ENCODE measurements around the gene METTL6. TPM values are rescaled to one million over a fixed set of nuclear protein-coding genes. Genes with fewer than 3 reads are reported as not detected.

Gene METTL6, protein sequence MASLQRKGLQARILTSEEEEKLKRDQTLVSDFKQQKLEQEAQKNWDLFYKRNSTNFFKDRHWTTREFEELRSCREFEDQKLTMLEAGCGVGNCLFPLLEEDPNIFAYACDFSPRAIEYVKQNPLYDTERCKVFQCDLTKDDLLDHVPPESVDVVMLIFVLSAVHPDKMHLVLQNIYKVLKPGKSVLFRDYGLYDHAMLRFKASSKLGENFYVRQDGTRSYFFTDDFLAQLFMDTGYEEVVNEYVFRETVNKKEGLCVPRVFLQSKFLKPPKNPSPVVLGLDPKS
- polyA plus RNA-seq (2013, experiment 1 of 2): 19.8 TPM
- polyA plus RNA-seq (2013, experiment 2 of 2): 20.5 TPM

GRCh38 chr3:15427182-15427880, at the start of gene METTL6, which contains the start of gene EAF1:
TSS of gene METTL6 (minus strand) at chr3:15427544. CDS start at chr3:15426511, 1,033 bp downstream.
TSS of gene EAF1 (plus strand) at chr3:15427598. CDS start at chr3:15427780, 182 bp downstream.
- peaks cover 4% of the 10 kb centered on the region for H3K4me1 ChIP-seq (ENCODE audit: control insufficient read depth, low read depth, low read length)
- peaks cover 26% of the 10 kb centered on the region for H3K79me2 ChIP-seq (ENCODE audit: control insufficient read depth, insufficient read depth, low read length)
- peak within 1 kb of the TSS; percentile 96 for H3K4me3 ChIP-seq (ENCODE audit: low read length)
- H2BK5ac ChIP-seq (ENCODE audit: low read length): peak within 1 kb of the TSS; percentile 69
- peak; percentile 87 for DNase-seq
- peak within 1 kb of the TSS; percentile 62 for H3K27ac ChIP-seq (ENCODE audit: low read depth, low read length)
- peak within 1 kb of the TSS; percentile 87 for H4K8ac ChIP-seq (ENCODE audit: low read depth, low read length)
- H3K56ac ChIP-seq (ENCODE audit: low read length): peak within 1 kb of the TSS; percentile 98
- H3K36me3 ChIP-seq (ENCODE audit: control insufficient read depth, insufficient read depth, low read length): peaks cover 5% of the 10 kb centered on the region
- H2BK120ac ChIP-seq (ENCODE audit: low read depth, low read length): no peak within 1 kb of the TSS
- H3K23ac ChIP-seq (ENCODE audit: low read length): peak within 1 kb of the TSS; percentile 81
- H2BK15ac ChIP-seq (replicated peaks; ENCODE audit: low read depth): no peak within 1 kb of the TSS
- WGBS (ENCODE audit: extremely low coverage, insufficient coverage, low lambda C conversion rate): no CpG with 5 or more reads among the region's 52 CpGs
- H2AK5ac ChIP-seq (ENCODE audit: low read length): peak within 1 kb of the TSS; percentile 38
- H3K27me3 ChIP-seq (ENCODE audit: insufficient read depth, low read length, poor library complexity): no peaks in the 10 kb centered on the region
- H3K4ac ChIP-seq (ENCODE audit: low read depth, low read length): peak within 1 kb of the TSS; percentile 73
- peaks cover 27% of the 10 kb centered on the region for H3K79me1 ChIP-seq (ENCODE audit: low read length)
- peak within 1 kb of the TSS; percentile 95 for H3K4me2 ChIP-seq (ENCODE audit: low read length)
- H3K18ac ChIP-seq (ENCODE audit: low read length): peak within 1 kb of the TSS; percentile 82
- no peak within 1 kb of the TSS for H4K5ac ChIP-seq (ENCODE audit: low read length)
- peak within 1 kb of the TSS; percentile 95 for H3K9ac ChIP-seq (ENCODE audit: low read length)

DNA sequence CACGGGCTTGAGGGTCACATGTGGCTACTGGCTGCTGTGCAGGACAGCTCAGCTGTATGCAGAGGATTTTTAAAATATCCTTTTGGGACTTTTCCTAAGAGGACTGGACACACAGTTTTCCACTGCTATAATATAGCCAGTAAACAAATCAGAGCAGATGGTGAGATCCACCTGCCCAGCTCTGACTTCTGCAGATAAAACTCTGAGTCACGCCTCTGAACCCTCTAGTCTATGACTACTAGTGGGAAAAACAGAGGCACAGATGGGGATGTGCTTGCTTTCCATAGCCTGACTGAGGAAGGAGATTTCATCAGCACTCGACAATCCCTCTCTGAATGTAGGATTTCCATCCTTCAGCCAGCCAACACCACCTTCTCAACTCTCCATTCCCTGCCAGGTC, 49.0 kb upstream of the METTL6 start:
- no peak overlapping the region for H3K18ac ChIP-seq (ENCODE audit: low read length)
- H3K79me1 ChIP-seq (ENCODE audit: low read length): no peaks in the 10 kb centered on the region
- H2BK120ac ChIP-seq (ENCODE audit: low read depth, low read length): no peak overlapping the region
- H3K4ac ChIP-seq (ENCODE audit: low read depth, low read length): no peak overlapping the region
- WGBS (ENCODE audit: extremely low coverage, insufficient coverage, low lambda C conversion rate): no CpG with 5 or more reads among the region's 3 CpGs
- H3K4me3 ChIP-seq (ENCODE audit: low read length): no peak overlapping the region
- no peak overlapping the region for H4K5ac ChIP-seq (ENCODE audit: low read length)
- H3K27me3 ChIP-seq (ENCODE audit: insufficient read depth, low read length, poor library complexity): no peaks in the 10 kb centered on the region
- H3K23ac ChIP-seq (ENCODE audit: low read length): no peak overlapping the region
- no peak for DNase-seq
- H3K56ac ChIP-seq (ENCODE audit: low read length): no peak overlapping the region
- no peak overlapping the region for H3K4me2 ChIP-seq (ENCODE audit: low read length)
- no peaks in the 10 kb centered on the region for H3K79me2 ChIP-seq (ENCODE audit: control insufficient read depth, insufficient read depth, low read length)
- H3K36me3 ChIP-seq (ENCODE audit: control insufficient read depth, insufficient read depth, low read length): no peaks in the 10 kb centered on the region
- H3K4me1 ChIP-seq (ENCODE audit: control insufficient read depth, low read depth, low read length): no peaks in the 10 kb centered on the region
- H2BK15ac ChIP-seq (replicated peaks; ENCODE audit: low read depth): no peak overlapping the region
- no peak overlapping the region for H3K27ac ChIP-seq (ENCODE audit: low read depth, low read length)
- no peak overlapping the region for H2BK5ac ChIP-seq (ENCODE audit: low read length)
- no peak overlapping the region for H3K9ac ChIP-seq (ENCODE audit: low read length)
- H4K8ac ChIP-seq (ENCODE audit: low read depth, low read length): no peak overlapping the region
- H2AK5ac ChIP-seq (ENCODE audit: low read length): no peak overlapping the region

- Histone ChIP-seq H4K5ac (ENCODE audit: low read length) (no peak overlapping the region), H3K4me1 (ENCODE audit: control insufficient read depth, low read depth, low read length) (no peaks in the 10 kb centered on the region), H2AK5ac (ENCODE audit: low read length) (no peak overlapping the region), H3K79me1 (ENCODE audit: low read length) (no peaks in the 10 kb centered on the region), H3K4me3 (ENCODE audit: low read length) (no peak overlapping the region), H3K9ac (ENCODE audit: low read length) (no peak overlapping the region), H3K79me2 (ENCODE audit: control insufficient read depth, insufficient read depth, low read length) (no peaks in the 10 kb centered on the region), H3K27me3 (ENCODE audit: insufficient read depth, low read length, poor library complexity) (no peaks in the 10 kb centered on the region), H3K18ac (ENCODE audit: low read length) (no peak overlapping the region), H3K36me3 (ENCODE audit: control insufficient read depth, insufficient read depth, low read length) (no peaks in the 10 kb centered on the region), H3K4me2 (ENCODE audit: low read length) (no peak overlapping the region), H3K27ac (ENCODE audit: low read depth, low read length) (no peak overlapping the region), H4K8ac (ENCODE audit: low read depth, low read length) (no peak overlapping the region), H3K4ac (ENCODE audit: low read depth, low read length) (no peak overlapping the region), H3K23ac (ENCODE audit: low read length) (no peak overlapping the region), H3K56ac (ENCODE audit: low read length) (no peak overlapping the region), H2BK120ac (ENCODE audit: low read depth, low read length) (no peak overlapping the region), H2BK5ac (ENCODE audit: low read length) (no peak overlapping the region), H2BK15ac (replicated peaks; ENCODE audit: low read depth) (no peak overlapping the region)
- DNase-seq: no peak
- no CpG with 5 or more reads among the region's 5 CpGs for WGBS (ENCODE audit: extremely low coverage, insufficient coverage, low lambda C conversion rate)
Measured at GRCh38 chr3:15475161-15475560, 47.8 kb upstream of the METTL6 start.

DNA sequence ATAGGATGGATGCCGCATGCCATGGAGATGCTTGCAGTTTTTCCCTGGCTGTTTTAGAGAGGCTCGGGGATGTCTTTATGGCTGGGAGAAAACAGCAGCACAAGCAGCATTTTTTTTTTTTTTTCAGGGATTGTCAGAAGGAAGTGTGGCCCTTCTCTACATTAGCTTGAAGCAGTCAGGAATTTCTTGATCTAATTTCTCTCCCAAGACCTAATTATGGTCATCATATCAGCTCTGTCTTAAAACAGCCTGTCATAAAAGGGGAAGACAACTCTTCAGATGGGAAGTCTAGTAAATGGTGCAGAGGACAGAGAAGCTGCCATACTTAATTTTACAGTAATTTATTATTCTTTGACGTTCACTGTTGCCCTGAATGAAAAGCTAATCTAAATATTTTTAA, 44.5 kb upstream of the METTL6 start:
- no peak overlapping the region for H3K23ac ChIP-seq (ENCODE audit: low read length)
- no peak overlapping the region for H3K9ac ChIP-seq (ENCODE audit: low read length)
- H4K5ac ChIP-seq (ENCODE audit: low read length): no peak overlapping the region

DNA sequence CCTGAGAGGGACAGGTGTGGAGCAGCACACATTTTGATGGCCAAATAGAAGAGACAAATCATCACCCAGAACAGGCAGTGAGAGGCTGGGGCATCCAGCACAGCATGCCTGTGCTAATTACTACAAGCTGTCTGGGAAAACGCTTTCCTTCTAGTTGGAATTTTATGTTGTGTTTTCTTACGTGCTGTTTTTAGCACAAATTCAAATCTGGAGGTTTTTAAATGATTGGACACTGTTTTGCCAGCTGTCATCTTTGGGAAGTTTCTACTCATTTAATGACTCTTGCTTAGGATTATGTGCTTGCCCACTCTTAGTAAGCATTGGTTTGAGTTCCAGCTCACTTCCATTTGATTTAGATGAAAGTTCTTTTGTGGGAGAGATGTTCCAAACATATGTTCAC, 43.5 kb upstream of the METTL6 start:
- H3K9ac ChIP-seq (ENCODE audit: low read length): no peak overlapping the region
- H3K4me3 ChIP-seq (ENCODE audit: low read length): no peak overlapping the region
- no peaks in the 10 kb centered on the region for H3K79me1 ChIP-seq (ENCODE audit: low read length)
- no peak overlapping the region for H3K56ac ChIP-seq (ENCODE audit: low read length)
- no peaks in the 10 kb centered on the region for H3K36me3 ChIP-seq (ENCODE audit: control insufficient read depth, insufficient read depth, low read length)
- H3K4me1 ChIP-seq (ENCODE audit: control insufficient read depth, low read depth, low read length): no peaks in the 10 kb centered on the region
- WGBS (ENCODE audit: extremely low coverage, insufficient coverage, low lambda C conversion rate): no CpG with 5 or more reads among the region's 2 CpGs
- H3K4me2 ChIP-seq (ENCODE audit: low read length): no peak overlapping the region
- no peak overlapping the region for H4K8ac ChIP-seq (ENCODE audit: low read depth, low read length)
- H4K5ac ChIP-seq (ENCODE audit: low read length): no peak overlapping the region
- H3K27me3 ChIP-seq (ENCODE audit: insufficient read depth, low read length, poor library complexity): no peaks in the 10 kb centered on the region
- H3K79me2 ChIP-seq (ENCODE audit: control insufficient read depth, insufficient read depth, low read length): no peaks in the 10 kb centered on the region
- H3K23ac ChIP-seq (ENCODE audit: low read length): no peak overlapping the region
- no peak overlapping the region for H3K4ac ChIP-seq (ENCODE audit: low read depth, low read length)
- H3K18ac ChIP-seq (ENCODE audit: low read length): no peak overlapping the region
- H2AK5ac ChIP-seq (ENCODE audit: low read length): no peak overlapping the region
- no peak overlapping the region for H2BK5ac ChIP-seq (ENCODE audit: low read length)
- DNase-seq: no peak
- H2BK15ac ChIP-seq (replicated peaks; ENCODE audit: low read depth): no peak overlapping the region
- H3K27ac ChIP-seq (ENCODE audit: low read depth, low read length): no peak overlapping the region
- H2BK120ac ChIP-seq (ENCODE audit: low read depth, low read length): no peak overlapping the region

More for the DNA sequence above, 44.5 kb upstream of the METTL6 start:
- no peak overlapping the region for H2AK5ac ChIP-seq (ENCODE audit: low read length)
- no peak overlapping the region for H3K27ac ChIP-seq (ENCODE audit: low read depth, low read length)
- no peak overlapping the region for H2BK120ac ChIP-seq (ENCODE audit: low read depth, low read length)
- no peaks in the 10 kb centered on the region for H3K79me2 ChIP-seq (ENCODE audit: control insufficient read depth, insufficient read depth, low read length)
- H3K4ac ChIP-seq (ENCODE audit: low read depth, low read length): no peak overlapping the region
- no peak overlapping the region for H4K8ac ChIP-seq (ENCODE audit: low read depth, low read length)
- H3K4me2 ChIP-seq (ENCODE audit: low read length): no peak overlapping the region
- H2BK15ac ChIP-seq (replicated peaks; ENCODE audit: low read depth): no peak overlapping the region
- no peak overlapping the region for H3K18ac ChIP-seq (ENCODE audit: low read length)
- H3K36me3 ChIP-seq (ENCODE audit: control insufficient read depth, insufficient read depth, low read length): no peaks in the 10 kb centered on the region
- DNase-seq: no peak
- H2BK5ac ChIP-seq (ENCODE audit: low read length): no peak overlapping the region
- H3K56ac ChIP-seq (ENCODE audit: low read length): no peak overlapping the region
- H3K4me3 ChIP-seq (ENCODE audit: low read length): no peak overlapping the region
- no CpG with 5 or more reads among the region's 3 CpGs for WGBS (ENCODE audit: extremely low coverage, insufficient coverage, low lambda C conversion rate)
- H3K4me1 ChIP-seq (ENCODE audit: control insufficient read depth, low read depth, low read length): no peaks in the 10 kb centered on the region
- no peaks in the 10 kb centered on the region for H3K27me3 ChIP-seq (ENCODE audit: insufficient read depth, low read length, poor library complexity)
- no peaks in the 10 kb centered on the region for H3K79me1 ChIP-seq (ENCODE audit: low read length)

Data from mesendoderm (in vitro differentiated cells).